ENCODE data around the gene DCAF8.

Gene DCAF8

DNA sequence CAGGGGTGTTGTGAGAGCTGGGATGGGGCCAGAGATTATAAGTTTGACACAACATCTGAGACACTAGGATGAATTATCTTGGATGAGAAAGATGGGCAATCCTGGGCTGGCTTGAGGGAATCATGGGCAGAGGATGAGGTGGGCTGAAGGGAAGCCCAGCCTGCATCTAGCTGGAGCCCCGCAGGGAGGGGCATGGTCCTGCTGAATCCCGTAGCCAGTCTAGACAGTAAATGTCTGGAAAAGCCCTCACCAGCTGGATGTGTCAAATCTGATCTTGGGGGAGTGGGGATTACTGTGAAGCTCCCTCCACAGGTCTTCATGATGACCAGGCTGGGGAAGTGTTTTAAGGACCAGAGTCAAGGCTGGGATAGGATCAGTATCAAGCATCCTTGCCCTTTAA, 75.6 kb downstream of the DCAF8 start:
- no peak overlapping the region for H3K9ac ChIP-seq (ENCODE audit: low read length)
- no peak overlapping the region for H3K4me2 ChIP-seq (ENCODE audit: low read length)
- H4K20me1 ChIP-seq (ENCODE audit: insufficient read depth, low read length): no peaks in the 10 kb centered on the region
- H3K4me3 ChIP-seq (ENCODE audit: low read length): no peak overlapping the region
- no peak overlapping the region for H2AFZ ChIP-seq (ENCODE audit: low read depth, low read length)
- no peaks in the 10 kb centered on the region for H3K9me3 ChIP-seq (ENCODE audit: insufficient read depth, low read length)
- H3K27ac ChIP-seq (ENCODE audit: low read length): no peak overlapping the region
- TF ChIP-seq, protein P1, sequence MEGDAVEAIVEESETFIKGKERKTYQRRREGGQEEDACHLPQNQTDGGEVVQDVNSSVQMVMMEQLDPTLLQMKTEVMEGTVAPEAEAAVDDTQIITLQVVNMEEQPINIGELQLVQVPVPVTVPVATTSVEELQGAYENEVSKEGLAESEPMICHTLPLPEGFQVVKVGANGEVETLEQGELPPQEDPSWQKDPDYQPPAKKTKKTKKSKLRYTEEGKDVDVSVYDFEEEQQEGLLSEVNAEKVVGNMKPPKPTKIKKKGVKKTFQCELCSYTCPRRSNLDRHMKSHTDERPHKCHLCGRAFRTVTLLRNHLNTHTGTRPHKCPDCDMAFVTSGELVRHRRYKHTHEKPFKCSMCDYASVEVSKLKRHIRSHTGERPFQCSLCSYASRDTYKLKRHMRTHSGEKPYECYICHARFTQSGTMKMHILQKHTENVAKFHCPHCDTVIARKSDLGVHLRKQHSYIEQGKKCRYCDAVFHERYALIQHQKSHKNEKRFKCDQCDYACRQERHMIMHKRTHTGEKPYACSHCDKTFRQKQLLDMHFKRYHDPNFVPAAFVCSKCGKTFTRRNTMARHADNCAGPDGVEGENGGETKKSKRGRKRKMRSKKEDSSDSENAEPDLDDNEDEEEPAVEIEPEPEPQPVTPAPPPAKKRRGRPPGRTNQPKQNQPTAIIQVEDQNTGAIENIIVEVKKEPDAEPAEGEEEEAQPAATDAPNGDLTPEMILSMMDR (IDR thresholded peaks at IDR 0.05; ENCODE audit: low read depth, low read length): no peak
- no peak for TF ChIP-seq EZH2phosphoT487 (IDR thresholded peaks at IDR 0.05; ENCODE audit: low read depth)
- H3K36me3 ChIP-seq (replicated peaks; ENCODE audit: low read depth, low read length): no peaks in the 10 kb centered on the region
- H3K79me2 ChIP-seq (ENCODE audit: low read length): no peaks in the 10 kb centered on the region
- peaks cover 22% of the 10 kb centered on the region for H3K27me3 ChIP-seq (ENCODE audit: low read depth, low read length)
- peaks cover 13% of the 10 kb centered on the region for H3K4me1 ChIP-seq (ENCODE audit: low read length)

DNA sequence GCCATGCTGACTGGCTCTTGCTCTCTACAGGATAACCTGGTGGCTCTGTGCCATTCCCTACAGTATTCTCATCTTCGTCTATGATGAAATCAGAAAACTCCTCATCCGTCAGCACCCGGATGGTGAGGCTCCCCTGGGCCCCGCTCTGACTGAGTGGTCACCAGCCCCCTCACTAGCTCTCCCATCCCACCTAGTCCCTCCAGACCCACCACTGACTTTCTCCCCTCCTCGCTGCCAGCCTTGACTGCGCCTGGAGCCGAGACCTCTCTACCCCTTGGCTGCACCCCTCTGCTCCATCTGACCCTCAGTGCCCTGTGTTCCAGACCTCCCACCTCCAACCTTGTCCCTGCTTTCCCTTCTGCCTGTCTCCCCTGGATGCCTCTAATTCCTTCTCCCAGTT, 76.1 kb downstream of the DCAF8 start:
- no peaks in the 10 kb centered on the region for H3K9me3 ChIP-seq (ENCODE audit: insufficient read depth, low read length)
- H3K27me3 ChIP-seq (ENCODE audit: low read depth, low read length): peaks cover 27% of the 10 kb centered on the region
- no peak for TF ChIP-seq EZH2phosphoT487 (IDR thresholded peaks at IDR 0.05; ENCODE audit: low read depth)
- TF ChIP-seq, protein P1 (IDR thresholded peaks at IDR 0.05; ENCODE audit: low read depth, low read length): no peak
- H3K4me3 ChIP-seq (ENCODE audit: low read length): no peak overlapping the region
- H2AFZ ChIP-seq (ENCODE audit: low read depth, low read length): no peak overlapping the region
- no peak overlapping the region for H3K9ac ChIP-seq (ENCODE audit: low read length)
- H3K79me2 ChIP-seq (ENCODE audit: low read length): no peaks in the 10 kb centered on the region
- H3K4me1 ChIP-seq (ENCODE audit: low read length): peaks cover 13% of the 10 kb centered on the region
- H3K36me3 ChIP-seq (replicated peaks; ENCODE audit: low read depth, low read length): no peaks in the 10 kb centered on the region
- H3K27ac ChIP-seq (ENCODE audit: low read length): no peak overlapping the region
- H4K20me1 ChIP-seq (ENCODE audit: insufficient read depth, low read length): no peaks in the 10 kb centered on the region
- no peak overlapping the region for H3K4me2 ChIP-seq (ENCODE audit: low read length)

DNA sequence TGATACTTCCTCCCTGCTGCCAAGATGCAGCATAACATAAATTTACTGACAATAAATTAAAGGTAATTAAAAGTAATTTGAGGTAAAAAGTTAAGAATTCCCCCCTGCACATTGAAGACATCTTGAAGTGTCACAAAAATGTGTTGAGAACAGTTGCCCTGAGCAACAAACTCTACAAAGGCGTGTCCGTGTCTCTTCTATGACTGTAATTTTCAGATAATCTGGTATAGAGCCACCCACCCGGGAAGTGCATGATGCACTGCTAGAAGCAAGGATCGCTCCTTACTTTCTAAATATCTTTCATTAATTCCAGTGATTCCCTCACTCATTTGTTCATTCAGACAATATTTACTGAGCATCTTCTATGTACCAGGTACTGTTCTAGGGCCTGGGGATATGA, 83.0 kb downstream of the DCAF8 start:
- H3K9ac ChIP-seq (ENCODE audit: low read length): no peak overlapping the region
- H3K4me2 ChIP-seq (ENCODE audit: low read length): no peak overlapping the region
- H3K79me2 ChIP-seq (ENCODE audit: low read length): no peaks in the 10 kb centered on the region
- H3K4me3 ChIP-seq (ENCODE audit: low read length): no peak overlapping the region
- no peak for TF ChIP-seq EZH2phosphoT487 (IDR thresholded peaks at IDR 0.05; ENCODE audit: low read depth)
- TF ChIP-seq, protein P1 (IDR thresholded peaks at IDR 0.05; ENCODE audit: low read depth, low read length): no peak
- H4K20me1 ChIP-seq (ENCODE audit: insufficient read depth, low read length): no peaks in the 10 kb centered on the region
- peaks cover 35% of the 10 kb centered on the region for H3K27me3 ChIP-seq (ENCODE audit: low read depth, low read length)
- no peaks in the 10 kb centered on the region for H3K9me3 ChIP-seq (ENCODE audit: insufficient read depth, low read length)
- H3K36me3 ChIP-seq (replicated peaks; ENCODE audit: low read depth, low read length): no peaks in the 10 kb centered on the region
- H3K4me1 ChIP-seq (ENCODE audit: low read length): peaks cover 11% of the 10 kb centered on the region; the same call in 1 of the 2 replicates
- no peak overlapping the region for H3K27ac ChIP-seq (ENCODE audit: low read length)
- no peak overlapping the region for H2AFZ ChIP-seq (ENCODE audit: low read depth, low read length)

DNA sequence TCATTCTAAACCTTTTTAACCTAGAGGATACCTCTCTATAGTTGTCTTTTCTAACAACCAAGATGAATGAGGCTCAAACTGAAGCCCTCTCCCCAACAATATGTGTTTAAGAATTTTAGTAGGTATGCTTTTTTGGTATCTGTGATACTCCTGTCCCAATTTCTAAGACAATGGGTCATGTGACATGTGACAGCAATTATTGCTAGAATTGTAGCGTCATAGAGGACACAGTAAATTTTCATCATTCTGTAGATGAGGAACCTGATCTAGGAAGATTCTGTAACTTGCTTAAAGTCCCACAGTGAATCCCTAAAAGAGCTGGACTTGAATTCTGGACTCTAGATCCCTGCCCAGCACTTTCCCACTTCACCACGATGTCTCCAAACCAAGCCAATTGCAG, 83.6 kb downstream of the DCAF8 start:
- TF ChIP-seq EZH2phosphoT487 (IDR thresholded peaks at IDR 0.05; ENCODE audit: low read depth): no peak
- TF ChIP-seq, protein P1 (IDR thresholded peaks at IDR 0.05; ENCODE audit: low read depth, low read length): no peak
- Histone ChIP-seq H3K4me2 (ENCODE audit: low read length) (no peak overlapping the region), H3K4me1 (ENCODE audit: low read length) (peaks cover 11% of the 10 kb centered on the region; the same call in 1 of the 2 replicates), H2AFZ (ENCODE audit: low read depth, low read length) (no peak overlapping the region), H3K9me3 (ENCODE audit: insufficient read depth, low read length) (no peaks in the 10 kb centered on the region), H3K9ac (ENCODE audit: low read length) (no peak overlapping the region), H3K4me3 (ENCODE audit: low read length) (no peak overlapping the region), H3K36me3 (replicated peaks; ENCODE audit: low read depth, low read length) (no peaks in the 10 kb centered on the region), H4K20me1 (ENCODE audit: insufficient read depth, low read length) (no peaks in the 10 kb centered on the region), H3K27me3 (ENCODE audit: low read depth, low read length) (peaks cover 41% of the 10 kb centered on the region), H3K79me2 (ENCODE audit: low read length) (no peaks in the 10 kb centered on the region), H3K27ac (ENCODE audit: low read length) (no peak overlapping the region)
